K562 (cell line): ENCODE measurements around the gene GSTM5. TPM values are rescaled to one million over a fixed set of nuclear protein-coding genes. Genes with fewer than 3 reads are reported as not detected.
"Not testable (repeated sequence)": the region's sequence is repeated elsewhere in the genome, so short reads cannot be mapped to it uniquely, and the experiment has no call there.

Experiments used
- ATAC-seq: fragments of 200-7000 bp; cut with Tn5 transposase; 3 replicates; pipeline ENCODE4 v1.9.1; 2020; ENCODE audit warnings: moderate library complexity
- BruUV-seq: library from RNA; stranded (reverse); fragments of 400-500 nt; replicated peaks from 2 replicates; lab custom pipeline; 2021; lab: Mats Ljungman, UMichigan
- CTCF ChIA-PET: fragments of 300-600 bp; formaldehyde crosslinking; extraction: SDS; loops from one replicate; lab custom pipeline; 2021; ENCODE audit warnings: low intra/inter-chr PET ratio; lab: Yijun Ruan, JAX
- POLR2A ChIA-PET: fragments of 300-600, 350-650 bp; sonication (Branson Sonifier 250); formaldehyde crosslinking; extraction: SDS; loops from one replicate; lab custom pipeline; 2021; ENCODE audit warnings: antibody characterized with exemption, inconsistent platforms; lab: Yijun Ruan, JAX
- DNase-seq, 4 experiments: peaks; one replicate each; pipeline versions ENCODE4 v3.0.0 to v3.0.0-alpha.2; 2011 to 2018; ENCODE audit warnings: low spot score in 3 of 4, mixed read lengths in 3 of 4; ENCODE audit errors: extremely low read depth in 1 of 4
- FAIRE-seq: peaks from 2 replicates; lab custom pipeline; 2011; peaks lifted over from hg19 to GRCh38; lab: Jason Lieb, UNC
- H2AFZ ChIP-seq: 2 replicates; pipeline ENCODE4 v1.6.0; 2011; ENCODE audit warnings: low read depth, low read length, control low read depth, inconsistent platforms
- H3K27ac ChIP-seq: fragments of 200-600 bp; 3 replicates; pipeline ENCODE4 v1.8.0; 2011; ENCODE audit warnings: low read depth, mild to moderate bottlenecking, control low read depth, inconsistent platforms, low read length, moderate library complexity, mixed read lengths; ENCODE audit errors: extremely low read depth
- H3K27me3 ChIP-seq, 2 experiments: fragments of 300-600 bp in 1 of 2; 2 replicates in 1 of 2; 3 replicates in 1 of 2; pipeline versions ENCODE4 v1.6.0 to v1.8.0; 2011; ENCODE audit warnings: inconsistent platforms in 2 of 2, low read length in 2 of 2, mild to moderate bottlenecking in 1 of 2, mixed read lengths in 1 of 2, moderate library complexity in 1 of 2; ENCODE audit not compliant: control insufficient read depth in 2 of 2, insufficient read depth in 2 of 2
- H3K36me3 ChIP-seq: fragments of 300-600 bp; 3 replicates; pipeline ENCODE4 v1.8.0; 2011; ENCODE audit warnings: mild to moderate bottlenecking, low read length, inconsistent platforms; ENCODE audit not compliant: control insufficient read depth, insufficient read depth
- H3K4me1 ChIP-seq, 2 experiments: fragments of 200-600 bp in 1 of 2; replicated peaks in 1 of 2; 2 replicates in 1 of 2; 3 replicates in 1 of 2; pipeline versions ENCODE4 v1.5.1 to v1.8.0; 2011; ENCODE audit warnings: inconsistent platforms in 2 of 2, low read length in 2 of 2, mild to moderate bottlenecking in 1 of 2, mixed read lengths in 1 of 2, moderate library complexity in 1 of 2; ENCODE audit not compliant: control insufficient read depth in 2 of 2, insufficient read depth in 2 of 2
- H3K4me2 ChIP-seq: 2 replicates; pipeline ENCODE4 v1.6.1; 2011; ENCODE audit warnings: low read length, control low read depth, inconsistent platforms, mixed read lengths; ENCODE audit not compliant: insufficient read depth
- H3K4me3 ChIP-seq: fragments of 200-600 bp; sonication (generic), shearing (Covaris generic); 2 replicates; pipeline ENCODE4 v1.5.1; 2016; ENCODE audit warnings: control low read depth, inconsistent platforms
- H3K79me2 ChIP-seq: fragments of 200-600 bp; 3 replicates; pipeline ENCODE4 v1.8.0; 2011; ENCODE audit warnings: low read length, inconsistent platforms; ENCODE audit not compliant: control insufficient read depth, insufficient read depth
- H3K9ac ChIP-seq, 2 experiments: 2 replicates each; pipeline versions ENCODE4 v1.6.0 to v1.6.1; 2011; ENCODE audit warnings: low read depth in 2 of 2, low read length in 2 of 2, control low read depth in 1 of 2, inconsistent platforms in 1 of 2, mild to moderate bottlenecking in 1 of 2, mixed read lengths in 1 of 2; ENCODE audit not compliant: insufficient read depth in 1 of 2
- H3K9me1 ChIP-seq: one replicate; pipeline ENCODE4 v1.6.0; 2011; ENCODE audit warnings: inconsistent platforms, mild to moderate bottlenecking, low read length, moderate library complexity; ENCODE audit not compliant: control insufficient read depth, insufficient read depth
- H3K9me3 ChIP-seq: replicated peaks from 2 replicates; pipeline ENCODE4 v1.5.1; 2011; ENCODE audit warnings: low read depth, low read length, inconsistent platforms; ENCODE audit not compliant: control insufficient read depth, insufficient read depth
- H4K20me1 ChIP-seq: replicated peaks from 2 replicates; pipeline ENCODE4 v1.6.1; 2011; ENCODE audit warnings: low read length, inconsistent platforms, mixed read lengths; ENCODE audit not compliant: control insufficient read depth, insufficient read depth
- CBX1 ChIP-seq: sonication (generic); IDR thresholded peaks from 2 replicates; pipeline ENCODE4 v1.6.1; 2016; ENCODE audit warnings: antibody characterized with exemption, low read depth, mild to moderate bottlenecking
- CBX3 ChIP-seq, 2 experiments: IDR thresholded peaks; 1 replicate in 1 of 2; 2 replicates in 1 of 2; pipeline ENCODE4 v1.6.1; 2012; ENCODE audit warnings: inconsistent platforms in 2 of 2, low read length in 2 of 2, borderline replicate concordance in 1 of 2, control low read depth in 1 of 2
- CBX5 ChIP-seq: IDR thresholded peaks from 2 replicates; pipeline ENCODE4 v1.6.1; 2014; ENCODE audit warnings: low read depth, borderline replicate concordance
- KDM1A ChIP-seq, 2 experiments: fragments of 450-650 bp; IDR thresholded peaks; 2 replicates each; pipeline ENCODE4 v1.6.1; 2016; ENCODE audit warnings: mild to moderate bottlenecking in 2 of 2
- TRIM24 ChIP-seq, 2 experiments: fragments of 450-650 bp; IDR thresholded peaks; 2 replicates each; pipeline ENCODE4 v1.6.1; 2016
- TRIM28 ChIP-seq: fragments of 450-650 bp; IDR thresholded peaks from 2 replicates; pipeline ENCODE4 v1.6.1; 2017
- ZNF445 ChIP-seq: fragments of 250-450 bp; sonication (Bioruptor Pico); IDR thresholded peaks from 2 replicates; pipeline ENCODE4 v1.4.0; 2020; ENCODE audit warnings: low read depth, mild to moderate bottlenecking, moderate library complexity
- WGBS: fragments of 100-300 bp; shearing (Covaris generic); methylation state at CpG from one replicate; pipeline ENCODE4 v1.1.6; 2016; ENCODE audit warnings: low coverage, mixed read lengths; ENCODE audit not compliant: insufficient coverage; ENCODE audit errors: missing lambda C conversion rate; 5-methylcytosine and 5-hydroxymethylcytosine counted together
- in situ Hi-C: fragments of 300-500 bp; cut with MboI; formaldehyde crosslinking; loops from 4 replicates; pipeline ENCODE4 v1.15.0; 2018; ENCODE audit warnings: inconsistent platforms, mixed read lengths
- intact Hi-C: fragments of 100-400 bp; cut with micrococcal nuclease; formaldehyde crosslinking; loops from 2 replicates; pipeline ENCODE4 v1.14.2; 2022
- polyA plus RNA-seq, 8 experiments: library from polyadenylated mRNA; depleted of rRNA in 4 of 8; stranded (reverse) in 5 of 8; unstranded in 3 of 8; fragments of >200 nt; fragmentation: Nextera tagmentation in 2 of 8; fragmentation: Illumina TruSeq in 1 of 8; extraction: Ambion mirVana in 2 of 8; extraction: Trizol in 1 of 8; gene quantifications; 2 replicates each; pipeline versions ENCODE4 v1.2.1 to v1.2.3, GENCODE V29; 2011 to 2014; ENCODE audit warnings: inconsistent platforms in 1 of 8, missing spikeins in 1 of 8
- total RNA-seq, 7 experiments: library from RNA; depleted of rRNA in 6 of 7; stranded (reverse); fragments of >200 nt in 6 of 7; fragmentation: Illumina TruSeq in 2 of 7; extraction: Trizol in 2 of 7; gene quantifications; 2 replicates each; pipeline versions ENCODE4 v1.2.1 to v1.2.3, GENCODE V29; 2011 to 2021; ENCODE audit warnings: low replicate concordance in 1 of 7

GSTM5 gene
- total and polyA plus RNA-seq, 9 of the 15 experiments (the other 6 are each of a cell fraction or from before 2014, with no cell fraction given), result not detected

- not testable (repeated sequence) for BruUV-seq, H3K27me3 ChIP-seq
These were observed 3.1 kb upstream of the GSTM5 start for GRCh38 chr1:109708949-109709348.

GRCh38 chr1:109709822-109710221 is 2.2 kb upstream of the GSTM5 start:
- ATAC-seq, H3K4me3 ChIP-seq, H2AFZ ChIP-seq, H3K9ac ChIP-seq, H3K9me1 ChIP-seq, in situ Hi-C loops, BruUV-seq, H3K36me3 ChIP-seq, H3K79me2 ChIP-seq, H3K9me3 ChIP-seq, H3K4me2 ChIP-seq, H3K4me1 ChIP-seq, H3K27ac ChIP-seq, H4K20me1 ChIP-seq, FAIRE-seq, CTCF ChIA-PET, DNase-seq, H3K27me3 ChIP-seq: not testable (repeated sequence)
- POLR2A ChIA-PET, result interaction anchor here (0.6 kb wide), 1 partner anchor 294 kb away, joined by 3 read pairs; no protein-coding TSS in a partner anchor
- intact Hi-C loops, result loop anchor here (5.0 kb wide), 1 partner anchor 38 kb away; no protein-coding TSS in a partner anchor

More at GRCh38 chr1:109708949-109709348, 3.1 kb upstream of the GSTM5 start:
- POLR2A ChIA-PET, result interaction anchor here (0.6 kb wide), 1 partner anchor 295 kb away, joined by 3 read pairs; no protein-coding TSS in a partner anchor
- H3K4me2 ChIP-seq, H3K9me1 ChIP-seq, H4K20me1 ChIP-seq, ATAC-seq, H2AFZ ChIP-seq, FAIRE-seq, H3K4me1 ChIP-seq, H3K4me3 ChIP-seq, in situ Hi-C loops, H3K27ac ChIP-seq, H3K9ac ChIP-seq, H3K36me3 ChIP-seq, CTCF ChIA-PET, H3K9me3 ChIP-seq, H3K79me2 ChIP-seq: not testable (repeated sequence)
- intact Hi-C loops, result loop anchor here (5.0 kb wide), 1 partner anchor 37 kb away; no protein-coding TSS in a partner anchor
- TF ChIP-seq ZNF445 (CRISPR knock-in tag), result peak; percentile 90
- peak in 1 of 2 experiments; percentile 71; a peak in 1 of 3 replicates for TF ChIP-seq CBX3 (IDR thresholded peaks at IDR 0.05; ENCODE audit: borderline replicate concordance in 1 of 2, low read length in 2 of 2)
- TF ChIP-seq KDM1A (IDR thresholded peaks at IDR 0.05), result 0 out of 4 replicates have a peak, but pooled peaks of 1 of the 2 experiments have one; percentile 6
- 0 out of 2 replicates have a peak, but pooled peaks have one; percentile 49 for TF ChIP-seq CBX1
- TF ChIP-seq CBX5, result peak; percentile 91
- peak; percentile 90 for TF ChIP-seq TRIM28
- TF ChIP-seq TRIM24 (IDR thresholded peaks at IDR 0.05), result peak; percentile 28 to 42; a peak in 1 of 4 replicates
- DNase-seq, result peak in 1 of 4 experiments; percentile 1
- 70% methylated on average over 4 of the region's 4 CpGs for WGBS
